HCT116 (cell line): ENCODE results near the gene STEAP1. TPM values are rescaled to one million over a fixed set of nuclear protein-coding genes. Genes with fewer than 3 reads are reported as not detected.

Experiments
- ATAC-seq: fragments of 200-7000 bp; cut with Tn5 transposase; 2 replicates; pipeline ENCODE4 v1.9.1; 2020; ENCODE audit warnings: mild to moderate bottlenecking, moderate library complexity
- BruUV-seq: library from RNA; stranded (reverse); fragments of 400-500 nt; replicated peaks from 2 replicates; lab custom pipeline; 2021; lab: Mats Ljungman, UMichigan
- CTCF ChIA-PET: fragments of 300-600 bp; sonication (Branson Sonifier 250); formaldehyde crosslinking; loops from one replicate; lab custom pipeline; 2021; ENCODE audit warnings: antibody characterized with exemption; lab: Charles Lee
- POLR2A ChIA-PET: fragments of 300-600, 350-600 bp; sonication (Branson Sonifier 250); formaldehyde crosslinking; loops from one replicate; lab custom pipeline; 2021; ENCODE audit warnings: antibody characterized with exemption; lab: Charles Lee
- RAD21 ChIA-PET, 2 experiments: fragments of 300-600 bp; sonication (Branson Sonifier 250); formaldehyde crosslinking; loops; one replicate each; lab custom pipeline; 2023; ENCODE audit warnings: low total read pairs in 2 of 2; ENCODE audit not compliant: uncharacterized antibody in 2 of 2, unreplicated experiment in 2 of 2, low non-redundant PET in 1 of 2; lab: Charles Lee
- DNase-seq: peaks from one replicate; pipeline ENCODE4 v3.0.0-alpha.2; 2010; ENCODE audit warnings: low read depth, low spot score
- H2AFZ ChIP-seq: fragments of 200-600 bp; shearing (Covaris generic), sonication (generic); 2 replicates; pipeline ENCODE4 v1.6.1; 2017; ENCODE audit warnings: low read depth, mixed run types, mixed read lengths, antibody characterized with exemption, low read length; ENCODE audit not compliant: poor library complexity, severe bottlenecking
- H3K27ac ChIP-seq: 2 replicates; pipeline ENCODE4 v1.5.1; 2012; ENCODE audit warnings: low read depth, low read length
- H3K27me3 ChIP-seq: fragments of 200-600 bp; sonication (generic); 2 replicates; pipeline ENCODE4 v1.6.1; 2016; ENCODE audit warnings: mixed run types, low read length, mixed read lengths; ENCODE audit not compliant: insufficient read depth
- H3K36me3 ChIP-seq, 2 experiments: fragments of 200-500 bp in 1 of 2; fragments of 200-600 bp in 1 of 2; sonication (Bioruptor generic) in 1 of 2; sonication (generic) in 1 of 2; 2 replicates each; pipeline versions ENCODE4 v1.5.1 to v1.6.1; 2014 to 2016; ENCODE audit warnings: low read length in 2 of 2, inconsistent platforms in 1 of 2, mixed read lengths in 1 of 2, mixed run types in 1 of 2; ENCODE audit not compliant: insufficient read depth in 2 of 2, control insufficient read depth in 1 of 2
- H3K4me1 ChIP-seq, 2 experiments: fragments of 200-600 bp in 1 of 2; sonication (generic) in 1 of 2; 2 replicates each; pipeline versions ENCODE4 v1.5.1 to v1.6.1; 2012 to 2017; ENCODE audit warnings: low read length in 2 of 2, inconsistent platforms in 1 of 2, mild to moderate bottlenecking in 1 of 2, mixed read lengths in 1 of 2, mixed run types in 1 of 2, moderate library complexity in 1 of 2; ENCODE audit not compliant: insufficient read depth in 2 of 2, control insufficient read depth in 1 of 2
- H3K4me2 ChIP-seq: fragments of 200-600 bp; sonication (generic); 2 replicates; pipeline ENCODE4 v1.6.1; 2017; ENCODE audit warnings: mixed run types, low read length, mixed read lengths
- H3K4me3 ChIP-seq, 2 experiments: fragments of 200-600 bp in 1 of 2; sonication (generic) in 1 of 2; replicated peaks in 1 of 2; 2 replicates each; pipeline ENCODE4 v1.5.1; 2011 to 2016; ENCODE audit warnings: low read length in 2 of 2, control low read depth in 1 of 2, low read depth in 1 of 2, mild to moderate bottlenecking in 1 of 2, mixed read lengths in 1 of 2, mixed run types in 1 of 2
- H3K79me2 ChIP-seq: fragments of 200-600 bp; sonication (generic); 2 replicates; pipeline ENCODE4 v1.6.1; 2017; ENCODE audit warnings: mild to moderate bottlenecking, mixed run types, low read length, moderate library complexity, mixed read lengths; ENCODE audit not compliant: insufficient read depth
- H3K9ac ChIP-seq: fragments of 200-600 bp; sonication (generic); 2 replicates; pipeline ENCODE4 v1.6.1; 2016; ENCODE audit warnings: low read length, mixed read lengths
- H3K9me2 ChIP-seq: fragments of 200-600 bp; sonication (generic), shearing (Covaris generic); 2 replicates; pipeline ENCODE4 v1.6.1; 2017; ENCODE audit warnings: mixed run types, mild to moderate bottlenecking, moderate library complexity; ENCODE audit not compliant: insufficient read depth
- H3K9me3 ChIP-seq, 2 experiments: fragments of 200-500 bp in 1 of 2; fragments of 200-600 bp in 1 of 2; sonication (Bioruptor generic) in 1 of 2; sonication (generic) in 1 of 2; 2 replicates each; pipeline ENCODE4 v1.6.1; 2014 to 2017; ENCODE audit warnings: low read length in 2 of 2, mixed read lengths in 2 of 2, inconsistent platforms in 1 of 2, low read depth in 1 of 2, mild to moderate bottlenecking in 1 of 2, mixed run types in 1 of 2, moderate library complexity in 1 of 2; ENCODE audit not compliant: control insufficient read depth in 1 of 2, insufficient read depth in 1 of 2
- H4K20me1 ChIP-seq: fragments of 200-600 bp; sonication (generic), shearing (Covaris generic); 2 replicates; pipeline ENCODE4 v1.6.1; 2017; ENCODE audit warnings: mixed run types, mild to moderate bottlenecking, moderate library complexity; ENCODE audit not compliant: insufficient read depth
- ATF3 ChIP-seq: IDR thresholded peaks from 2 replicates; pipeline ENCODE4 v1.6.1; 2012
- CBX3 ChIP-seq: IDR thresholded peaks from 2 replicates; pipeline ENCODE4 v1.6.1; 2012; ENCODE audit warnings: low read depth
- CEBPB ChIP-seq: IDR thresholded peaks from 2 replicates; pipeline ENCODE4 v1.6.1; 2012; ENCODE audit warnings: low read depth
- EGR1 ChIP-seq: IDR thresholded peaks from 2 replicates; pipeline ENCODE4 v1.6.1; 2012; ENCODE audit warnings: low read depth
- EZH2 ChIP-seq: fragments of 200-600 bp; sonication (generic); IDR thresholded peaks from 2 replicates; pipeline ENCODE4 v1.6.1; 2017; ENCODE audit warnings: antibody characterized with exemption, mixed run types
- EZH2phosphoT487 ChIP-seq: fragments of 200-600 bp; IDR thresholded peaks from 2 replicates; pipeline ENCODE4 v1.6.1; 2018; ENCODE audit warnings: antibody characterized with exemption, borderline replicate concordance
- FOSL1 ChIP-seq: IDR thresholded peaks from 2 replicates; pipeline ENCODE4 v1.6.1; 2012; ENCODE audit warnings: low read depth
- JUND ChIP-seq: IDR thresholded peaks from 2 replicates; pipeline ENCODE4 v1.6.1; 2012
- MAX ChIP-seq: IDR thresholded peaks from 2 replicates; pipeline ENCODE4 v1.6.1; 2012
- POLR2A ChIP-seq: IDR thresholded peaks from 2 replicates; pipeline ENCODE4 v1.7.0; 2011; ENCODE audit warnings: borderline replicate concordance; ENCODE audit not compliant: insufficient read depth, insufficient read length; ENCODE audit errors: extremely low read depth
- POLR2AphosphoS5 ChIP-seq: IDR thresholded peaks from 2 replicates; pipeline ENCODE4 v1.6.1; 2011; ENCODE audit warnings: mild to moderate bottlenecking, low read depth, low read length, moderate library complexity
- RAD21 ChIP-seq: IDR thresholded peaks from 2 replicates; pipeline ENCODE4 v1.6.1; 2012; ENCODE audit warnings: low read depth, mild to moderate bottlenecking
- SRF ChIP-seq: IDR thresholded peaks from 2 replicates; pipeline ENCODE4 v1.6.1; 2012; ENCODE audit warnings: low read depth
- TCF7L2 ChIP-seq: IDR thresholded peaks from 2 replicates; pipeline ENCODE4 v1.7.0; 2011; ENCODE audit warnings: borderline replicate concordance, inconsistent platforms; ENCODE audit not compliant: insufficient read depth, insufficient read length; ENCODE audit errors: extremely low read depth
- YY1 ChIP-seq: IDR thresholded peaks from 2 replicates; pipeline ENCODE4 v1.6.1; 2011; ENCODE audit warnings: low read length, low read depth, moderate library complexity, mild to moderate bottlenecking; ENCODE audit not compliant: insufficient replicate concordance; ENCODE audit errors: extremely low read depth
- ZNF274 ChIP-seq: fragments of 200-500 bp; sonication (Bioruptor generic); IDR thresholded peaks from 2 replicates; pipeline ENCODE4 v1.6.1; 2014; ENCODE audit warnings: mild to moderate bottlenecking, low read depth, low read length, inconsistent platforms
- intact Hi-C: fragments of 100-400 bp; cut with micrococcal nuclease; formaldehyde crosslinking; loops from 2 replicates; pipeline ENCODE4 v1.10.0; 2022
- total RNA-seq: library from RNA; stranded (reverse); gene quantifications from one replicate; pipeline ENCODE4 v1.2.1, GENCODE V29; 2021; ENCODE audit not compliant: unreplicated experiment
- TF ChIP-seq, protein P1 (sequence below): IDR thresholded peaks from 2 replicates; pipeline ENCODE4 v1.6.1; 2011; ENCODE audit warnings: mild to moderate bottlenecking, low read length, moderate library complexity; ENCODE audit not compliant: insufficient replicate concordance; ENCODE audit errors: extremely low read depth
- TF ChIP-seq, protein P2 (sequence below), 3 experiments: fragments of 200-600 bp in 1 of 3; sonication (generic) in 1 of 3; IDR thresholded peaks in 2 of 3; conservative IDR thresholded peaks in 1 of 3; 2 replicates each; pipeline ENCODE4 v1.5.1; 2012 to 2017; ENCODE audit warnings: low read depth in 2 of 3, low read length in 2 of 3, antibody characterized with exemption in 1 of 3, borderline replicate concordance in 1 of 3, control low read depth in 1 of 3, mild to moderate bottlenecking in 1 of 3, mixed read lengths in 1 of 3, mixed run types in 1 of 3, moderate library complexity in 1 of 3; ENCODE audit not compliant: insufficient read depth in 1 of 3
- TF ChIP-seq, protein P3 (sequence below): IDR thresholded peaks from 2 replicates; pipeline ENCODE4 v1.6.1; 2012; ENCODE audit warnings: low read depth

STEAP1 gene
- total RNA-seq, 1 experiment from 2014 or later: 18.8 TPM

DNA sequence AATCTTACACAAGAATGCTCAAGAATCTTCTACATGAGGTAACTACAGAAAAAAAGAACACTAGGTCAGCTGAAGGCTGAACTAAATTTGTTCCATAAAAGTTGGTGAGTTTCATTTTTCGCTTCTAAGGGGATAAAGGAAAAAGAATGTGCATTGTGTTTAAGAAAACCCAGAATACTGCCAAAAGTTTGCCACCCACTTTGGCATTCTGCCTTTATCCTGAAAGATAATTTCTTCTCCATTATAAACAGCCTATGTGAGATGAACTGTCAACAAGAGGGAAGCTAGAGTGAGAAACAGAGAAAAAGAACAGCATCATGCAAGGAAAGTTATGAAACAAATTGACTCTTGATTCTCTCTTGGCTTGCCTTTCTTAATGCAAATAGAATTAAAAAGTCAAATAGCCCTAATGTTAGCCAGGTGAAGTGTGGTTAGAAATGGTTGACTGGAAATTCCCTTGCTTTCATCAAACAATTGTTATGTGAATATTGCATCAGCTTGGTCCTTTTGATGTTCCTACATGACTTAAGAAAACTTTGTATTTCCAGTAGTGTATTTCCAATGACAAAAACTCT is 25.8 kb downstream of the STEAP1 start:
- Histone ChIP-seq H4K20me1 (no peaks in the 10 kb centered on the region), H3K4me2 (peak overlapping the region; percentile 72), H2AFZ (peak overlapping the region; percentile 81), H3K9ac (peak overlapping the region; percentile 55), H3K36me3 (0 out of 4 replicates have a peak, but pooled peaks cover 0 to 3% of the 10 kb centered on the region in 2 experiments), H3K9me3 (peaks cover 14% of the 10 kb centered on the region in 2 experiments; a peak in 2 of 4 replicates), H3K9me2 (no peaks in the 10 kb centered on the region), H3K27me3 (no peaks in the 10 kb centered on the region), H3K4me3 (peak overlapping the region in 1 of 2 experiments; percentile 3; a peak in 1 of 4 replicates), H3K4me1 (peaks cover 35 to 45% of the 10 kb centered on the region in 2 experiments), H3K27ac (peak overlapping the region; percentile 83; the same call in 1 of the 2 replicates), H3K79me2 (no peaks in the 10 kb centered on the region)
- POLR2A ChIA-PET: interaction anchor here (3.0 kb wide), 1 partner anchor 31 kb away, joined by 10 read pairs; the partner anchor contains the start of gene STEAP2
- RAD21 ChIA-PET: no interaction called here
- no peak for ATAC-seq
- TSS peak; percentile 83 for BruUV-seq
- intact Hi-C loops: no loop called here
- CTCF ChIA-PET: no interaction called here
- DNase-seq: peak; percentile 66
- TF ChIP-seq POLR2AphosphoS5 (no peak), RAD21 (no peak), YY1 (no peak), CBX3 (peak; percentile 48; the same call in 1 of the 2 replicates), ATF3 (peak; percentile 78), ZNF274 (no peak), EZH2 (no peak), TCF7L2 (peak; percentile 90), SRF (no peak), POLR2A (no peak), JUND (no peak; the same call in 1 of the 2 replicates), EGR1 (no peak), EZH2phosphoT487 (no peak), MAX (0 out of 2 replicates have a peak, but pooled peaks have one; percentile 21), FOSL1 (no peak), CEBPB (peak; percentile 87)
- TF ChIP-seq, protein P1, sequence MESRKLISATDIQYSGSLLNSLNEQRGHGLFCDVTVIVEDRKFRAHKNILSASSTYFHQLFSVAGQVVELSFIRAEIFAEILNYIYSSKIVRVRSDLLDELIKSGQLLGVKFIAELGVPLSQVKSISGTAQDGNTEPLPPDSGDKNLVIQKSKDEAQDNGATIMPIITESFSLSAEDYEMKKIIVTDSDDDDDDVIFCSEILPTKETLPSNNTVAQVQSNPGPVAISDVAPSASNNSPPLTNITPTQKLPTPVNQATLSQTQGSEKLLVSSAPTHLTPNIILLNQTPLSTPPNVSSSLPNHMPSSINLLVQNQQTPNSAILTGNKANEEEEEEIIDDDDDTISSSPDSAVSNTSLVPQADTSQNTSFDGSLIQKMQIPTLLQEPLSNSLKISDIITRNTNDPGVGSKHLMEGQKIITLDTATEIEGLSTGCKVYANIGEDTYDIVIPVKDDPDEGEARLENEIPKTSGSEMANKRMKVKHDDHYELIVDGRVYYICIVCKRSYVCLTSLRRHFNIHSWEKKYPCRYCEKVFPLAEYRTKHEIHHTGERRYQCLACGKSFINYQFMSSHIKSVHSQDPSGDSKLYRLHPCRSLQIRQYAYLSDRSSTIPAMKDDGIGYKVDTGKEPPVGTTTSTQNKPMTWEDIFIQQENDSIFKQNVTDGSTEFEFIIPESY: no peak
- TF ChIP-seq, protein P2, sequence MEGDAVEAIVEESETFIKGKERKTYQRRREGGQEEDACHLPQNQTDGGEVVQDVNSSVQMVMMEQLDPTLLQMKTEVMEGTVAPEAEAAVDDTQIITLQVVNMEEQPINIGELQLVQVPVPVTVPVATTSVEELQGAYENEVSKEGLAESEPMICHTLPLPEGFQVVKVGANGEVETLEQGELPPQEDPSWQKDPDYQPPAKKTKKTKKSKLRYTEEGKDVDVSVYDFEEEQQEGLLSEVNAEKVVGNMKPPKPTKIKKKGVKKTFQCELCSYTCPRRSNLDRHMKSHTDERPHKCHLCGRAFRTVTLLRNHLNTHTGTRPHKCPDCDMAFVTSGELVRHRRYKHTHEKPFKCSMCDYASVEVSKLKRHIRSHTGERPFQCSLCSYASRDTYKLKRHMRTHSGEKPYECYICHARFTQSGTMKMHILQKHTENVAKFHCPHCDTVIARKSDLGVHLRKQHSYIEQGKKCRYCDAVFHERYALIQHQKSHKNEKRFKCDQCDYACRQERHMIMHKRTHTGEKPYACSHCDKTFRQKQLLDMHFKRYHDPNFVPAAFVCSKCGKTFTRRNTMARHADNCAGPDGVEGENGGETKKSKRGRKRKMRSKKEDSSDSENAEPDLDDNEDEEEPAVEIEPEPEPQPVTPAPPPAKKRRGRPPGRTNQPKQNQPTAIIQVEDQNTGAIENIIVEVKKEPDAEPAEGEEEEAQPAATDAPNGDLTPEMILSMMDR (IDR thresholded peaks at IDR 0.05 in 2 of 3, conservative IDR thresholded peaks at IDR 0.05 in 1 of 3; ENCODE audit: borderline replicate concordance in 1 of 3, insufficient read depth in 1 of 3, low read depth in 2 of 3, low read length in 2 of 3): no peak
- TF ChIP-seq, protein P3, sequence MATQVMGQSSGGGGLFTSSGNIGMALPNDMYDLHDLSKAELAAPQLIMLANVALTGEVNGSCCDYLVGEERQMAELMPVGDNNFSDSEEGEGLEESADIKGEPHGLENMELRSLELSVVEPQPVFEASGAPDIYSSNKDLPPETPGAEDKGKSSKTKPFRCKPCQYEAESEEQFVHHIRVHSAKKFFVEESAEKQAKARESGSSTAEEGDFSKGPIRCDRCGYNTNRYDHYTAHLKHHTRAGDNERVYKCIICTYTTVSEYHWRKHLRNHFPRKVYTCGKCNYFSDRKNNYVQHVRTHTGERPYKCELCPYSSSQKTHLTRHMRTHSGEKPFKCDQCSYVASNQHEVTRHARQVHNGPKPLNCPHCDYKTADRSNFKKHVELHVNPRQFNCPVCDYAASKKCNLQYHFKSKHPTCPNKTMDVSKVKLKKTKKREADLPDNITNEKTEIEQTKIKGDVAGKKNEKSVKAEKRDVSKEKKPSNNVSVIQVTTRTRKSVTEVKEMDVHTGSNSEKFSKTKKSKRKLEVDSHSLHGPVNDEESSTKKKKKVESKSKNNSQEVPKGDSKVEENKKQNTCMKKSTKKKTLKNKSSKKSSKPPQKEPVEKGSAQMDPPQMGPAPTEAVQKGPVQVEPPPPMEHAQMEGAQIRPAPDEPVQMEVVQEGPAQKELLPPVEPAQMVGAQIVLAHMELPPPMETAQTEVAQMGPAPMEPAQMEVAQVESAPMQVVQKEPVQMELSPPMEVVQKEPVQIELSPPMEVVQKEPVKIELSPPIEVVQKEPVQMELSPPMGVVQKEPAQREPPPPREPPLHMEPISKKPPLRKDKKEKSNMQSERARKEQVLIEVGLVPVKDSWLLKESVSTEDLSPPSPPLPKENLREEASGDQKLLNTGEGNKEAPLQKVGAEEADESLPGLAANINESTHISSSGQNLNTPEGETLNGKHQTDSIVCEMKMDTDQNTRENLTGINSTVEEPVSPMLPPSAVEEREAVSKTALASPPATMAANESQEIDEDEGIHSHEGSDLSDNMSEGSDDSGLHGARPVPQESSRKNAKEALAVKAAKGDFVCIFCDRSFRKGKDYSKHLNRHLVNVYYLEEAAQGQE: no peak
